ENCODE data around the gene XDH.

The XDH gene

GRCh38 chr2:31331156-31331555, 83.4 kb downstream of the XDH start:
- peak; percentile 30 for DNase-seq (ENCODE audit: low spot score)

- DNase-seq (ENCODE audit: low spot score): no peak
Observed at GRCh38 chr2:31329081-31329625, 85.4 kb downstream of the XDH start.

DNA sequence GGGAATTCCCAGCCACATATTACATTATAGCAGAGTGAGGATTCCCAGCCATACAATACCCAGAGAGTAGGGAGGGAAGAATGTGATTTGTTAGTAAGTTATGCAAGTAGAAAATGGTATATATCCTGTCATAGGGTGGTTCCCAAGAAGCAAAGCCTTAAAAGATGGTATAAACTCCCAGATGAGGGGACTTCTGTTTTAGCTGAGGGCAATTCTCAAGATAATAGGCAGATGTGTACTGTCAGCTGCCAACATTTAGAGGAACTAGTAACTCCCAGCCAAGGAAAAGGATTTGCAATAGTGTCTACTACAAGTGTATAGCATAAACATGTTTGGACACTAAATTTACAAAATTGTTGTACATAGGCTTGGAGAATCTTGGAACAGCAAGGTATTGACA, 86.5 kb downstream of the XDH start:
- DNase-seq (ENCODE audit: low spot score): no peak

GRCh38 chr2:31327505-31327904, 87.0 kb downstream of the XDH start:
- DNase-seq (ENCODE audit: low spot score): no peak

GRCh38 chr2:31324016-31324633, 90.4 kb downstream of the XDH start:
- DNase-seq (ENCODE audit: low spot score): no peak

GRCh38 chr2:31322371-31322770, 92.2 kb downstream of the XDH start:
- no peak for DNase-seq (ENCODE audit: low spot score)

- DNase-seq (ENCODE audit: low spot score): peak; percentile 15
Observed at GRCh38 chr2:31319406-31320175, 95.0 kb downstream of the XDH start.

- DNase-seq (ENCODE audit: low spot score): peak; percentile 44
Observed at GRCh38 chr2:31318361-31319336, 95.9 kb downstream of the XDH start.

DNA sequence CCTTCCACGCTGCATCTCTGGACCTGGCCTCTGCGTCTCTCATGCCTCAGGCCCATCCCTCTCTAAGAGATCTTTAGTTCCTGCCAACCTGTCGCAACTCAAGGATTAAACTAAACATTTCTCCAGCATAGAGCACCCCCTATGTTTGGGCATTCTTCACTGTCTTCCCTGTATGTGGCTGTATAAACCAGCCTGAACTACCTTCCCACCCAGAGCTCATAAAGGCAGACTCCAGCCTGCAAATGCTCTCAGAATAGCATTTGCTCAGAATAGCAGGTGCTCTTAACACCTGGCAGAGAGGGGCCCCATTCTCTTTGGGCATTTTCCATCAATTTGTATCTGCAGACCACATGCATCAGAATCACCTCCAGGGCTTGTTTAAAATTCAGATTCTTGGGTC, 97.1 kb downstream of the XDH start:
- DNase-seq (ENCODE audit: low spot score): no peak

- DNase-seq (ENCODE audit: low spot score): no peak
Observed at GRCh38 chr2:31314761-31315160, 99.8 kb downstream of the XDH start.

GRCh38 chr2:31312898-31313297, 101.6 kb downstream of the XDH start:
- DNase-seq (ENCODE audit: low spot score): no peak

DNA sequence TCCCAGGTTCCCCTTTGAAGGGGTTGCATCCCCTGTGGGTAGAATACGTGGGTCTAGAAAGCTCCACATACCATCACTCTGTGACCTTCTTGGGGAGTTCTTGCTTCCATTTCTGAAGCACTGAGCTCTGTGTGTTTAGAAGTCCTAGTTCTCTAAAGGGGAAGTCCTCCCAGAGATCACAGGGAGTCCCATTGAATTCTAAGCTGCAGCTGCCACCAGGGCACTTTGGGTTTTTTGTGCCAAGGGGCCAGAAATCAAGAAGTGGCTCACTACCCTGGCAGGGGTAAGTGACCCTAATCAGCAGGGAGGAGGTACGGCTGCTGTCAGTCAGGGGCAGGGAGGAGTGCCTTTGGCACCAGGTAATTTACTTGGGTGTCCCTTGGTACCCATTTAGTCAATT, 109.7 kb downstream of the XDH start:
- no peak for DNase-seq (ENCODE audit: low spot score)

GRCh38 chr2:31302940-31303563, 111.5 kb downstream of the XDH start:
- DNase-seq (ENCODE audit: low spot score): no peak

DNA sequence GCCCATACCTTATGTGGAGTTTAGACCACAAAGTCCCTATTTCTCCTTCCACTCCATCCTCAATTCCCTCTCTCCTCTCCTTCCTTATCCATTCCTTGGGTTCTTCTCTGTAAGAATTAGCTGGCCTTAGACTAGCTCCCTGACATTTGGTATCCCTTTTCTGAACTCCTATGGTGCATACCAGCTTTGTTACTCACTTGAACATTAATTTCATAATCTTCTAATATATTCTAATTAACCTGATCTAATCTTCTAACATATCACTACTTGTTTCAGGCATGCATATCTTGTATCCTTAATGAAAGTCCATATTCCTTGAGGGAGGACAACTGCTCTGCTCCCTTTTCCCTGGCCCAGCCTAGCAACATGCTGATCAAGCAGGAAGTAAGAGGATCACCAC, 114.2 kb downstream of the XDH start:
- no peak for DNase-seq (ENCODE audit: low spot score)

GRCh38 chr2:31299547-31299946, 115.0 kb downstream of the XDH start:
- DNase-seq (ENCODE audit: low spot score): no peak

DNA sequence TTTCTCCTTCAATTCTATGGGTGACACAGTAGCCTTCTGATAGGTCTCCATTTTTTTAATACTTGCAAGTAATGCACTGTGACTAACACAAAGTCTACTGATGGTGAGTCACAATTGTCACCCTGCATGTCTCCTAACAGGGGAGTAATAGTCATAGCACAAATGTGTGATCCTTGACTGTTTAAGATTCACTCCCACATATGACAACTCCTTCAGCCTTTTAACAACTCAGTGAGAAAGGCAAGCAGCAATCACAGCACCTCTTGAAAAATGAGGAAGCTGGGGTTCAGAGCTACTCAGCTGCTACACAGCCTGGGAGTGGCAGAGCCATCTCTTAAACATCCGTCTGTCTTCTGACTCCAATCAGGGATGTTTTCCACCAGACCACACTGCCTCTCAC, 116.8 kb downstream of the XDH start:
- DNase-seq (ENCODE audit: low spot score): peak; percentile 54

GRCh38 chr2:31296641-31297287, 117.8 kb downstream of the XDH start:
- no peak for DNase-seq (ENCODE audit: low spot score)

DNA sequence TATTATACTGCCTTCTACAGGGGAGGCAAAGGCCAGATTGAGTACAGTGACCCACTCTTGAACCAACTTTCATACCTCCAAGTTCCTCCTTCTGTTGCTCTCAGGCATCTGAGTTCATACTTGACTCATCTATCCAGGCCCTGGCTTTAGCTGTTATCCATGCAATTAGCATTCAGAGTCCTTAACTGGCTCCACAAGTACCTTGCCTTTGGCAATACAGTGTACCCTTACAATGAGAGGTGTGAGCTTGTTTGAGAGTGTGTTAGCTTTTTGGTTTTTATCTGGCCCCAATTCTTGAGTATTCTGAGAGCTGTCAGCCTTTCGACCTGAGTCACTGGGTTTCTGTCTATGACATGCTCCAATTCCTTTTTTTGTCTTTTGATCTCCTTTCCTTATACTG, 120.3 kb downstream of the XDH start:
- no peak for DNase-seq (ENCODE audit: low spot score)

- no peak for DNase-seq (ENCODE audit: low spot score)
Observed at GRCh38 chr2:31287654-31288053, 126.9 kb downstream of the XDH start.

DNA sequence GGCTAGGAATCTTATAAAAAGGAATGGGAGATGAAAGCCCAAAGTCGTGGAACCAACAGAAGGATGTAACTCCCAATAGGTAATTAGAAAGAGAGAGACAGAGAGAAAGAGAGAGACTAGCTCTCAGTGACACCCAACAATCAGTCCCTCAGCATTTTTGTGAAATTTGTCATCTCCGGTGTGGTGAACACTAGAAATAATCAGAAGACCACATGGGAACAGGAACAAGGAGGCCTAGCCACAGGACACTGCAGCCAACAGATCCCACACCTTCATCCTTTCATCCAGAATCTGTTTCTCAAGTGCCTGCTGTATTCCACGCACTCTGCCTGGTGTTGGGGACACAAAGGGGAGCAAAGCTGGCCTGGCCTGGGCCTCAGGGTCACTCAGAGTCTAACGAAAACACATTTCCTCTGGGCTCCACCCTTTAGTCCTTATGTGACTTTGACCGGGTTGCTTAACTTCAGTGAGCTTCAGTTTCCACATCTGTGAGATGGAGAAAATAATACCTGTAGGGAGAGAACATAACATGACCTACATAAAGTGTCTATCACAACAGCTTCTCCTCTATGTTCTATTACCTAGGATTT, 127.5 kb downstream of the XDH start:
- no peak for DNase-seq (ENCODE audit: low spot score)

DNA sequence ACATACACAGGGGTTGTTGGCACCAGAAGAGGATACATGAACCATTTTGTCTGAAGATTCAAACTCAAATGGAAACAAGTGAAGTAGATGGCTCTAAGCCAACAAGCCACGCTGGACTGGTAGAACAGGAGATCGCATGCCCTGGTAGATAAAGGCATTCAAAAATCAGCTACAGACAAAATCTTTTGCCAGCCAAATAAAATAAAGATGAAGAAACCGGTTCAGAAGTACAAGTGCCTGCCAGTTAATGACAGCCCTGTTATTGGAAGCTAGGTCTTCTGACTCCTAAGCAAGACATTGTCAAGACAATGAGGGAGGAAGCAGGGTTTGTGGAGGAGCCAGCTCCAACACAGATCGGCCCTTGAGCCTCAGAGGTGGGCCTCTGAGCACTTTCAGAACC, 128.3 kb downstream of the XDH start:
- DNase-seq (ENCODE audit: low spot score): no peak
